IgD-negative memory B cell (primary cell): ENCODE measurements around the gene RBAK. TPM values are rescaled to one million over a fixed set of nuclear protein-coding genes. Genes with fewer than 3 reads are reported as not detected.
"Not testable (repeated sequence)": the region's sequence is repeated elsewhere in the genome, so short reads cannot be mapped to it uniquely, and the experiment has no call there.

Source experiments
- H3K27ac Mint-ChIP-seq, 3 donors: one replicate each; pipeline ENCODE4 v1.8.0; 2020 to 2022; ENCODE audit warnings: mild to moderate bottlenecking in 3 of 3, mixed read lengths in 3 of 3, moderate library complexity in 1 of 3
- H3K27me3 Mint-ChIP-seq: one replicate; pipeline ENCODE4 v1.8.0; 2021; ENCODE audit warnings: mixed read lengths
- H3K36me3 Mint-ChIP-seq: one replicate; pipeline ENCODE4 v1.8.0; 2020; ENCODE audit warnings: mild to moderate bottlenecking, mixed read lengths
- H3K4me1 Mint-ChIP-seq, 3 donors: one replicate each; pipeline ENCODE4 v1.8.0; 2020 to 2022; ENCODE audit warnings: mixed read lengths in 3 of 3, mild to moderate bottlenecking in 1 of 3
- H3K4me3 Mint-ChIP-seq, 4 donors: one replicate each; pipeline ENCODE4 v1.8.0; 2020 to 2022; ENCODE audit warnings: mild to moderate bottlenecking in 4 of 4, mixed read lengths in 4 of 4, moderate library complexity in 3 of 4
- H3K9me3 Mint-ChIP-seq, 3 donors: one replicate each; pipeline ENCODE4 v1.8.0; 2020 to 2021; ENCODE audit warnings: mixed read lengths in 3 of 3, mild to moderate bottlenecking in 1 of 3
- polyA plus RNA-seq: library from polyadenylated mRNA; unstranded; fragments of 300-500 nt; fragmentation: Illumina TruSeq; gene quantifications from one replicate; pipeline ENCODE4 v1.2.3, GENCODE V29; 2021

RBAK gene
- polyA plus RNA-seq = 5.3 TPM

DNA sequence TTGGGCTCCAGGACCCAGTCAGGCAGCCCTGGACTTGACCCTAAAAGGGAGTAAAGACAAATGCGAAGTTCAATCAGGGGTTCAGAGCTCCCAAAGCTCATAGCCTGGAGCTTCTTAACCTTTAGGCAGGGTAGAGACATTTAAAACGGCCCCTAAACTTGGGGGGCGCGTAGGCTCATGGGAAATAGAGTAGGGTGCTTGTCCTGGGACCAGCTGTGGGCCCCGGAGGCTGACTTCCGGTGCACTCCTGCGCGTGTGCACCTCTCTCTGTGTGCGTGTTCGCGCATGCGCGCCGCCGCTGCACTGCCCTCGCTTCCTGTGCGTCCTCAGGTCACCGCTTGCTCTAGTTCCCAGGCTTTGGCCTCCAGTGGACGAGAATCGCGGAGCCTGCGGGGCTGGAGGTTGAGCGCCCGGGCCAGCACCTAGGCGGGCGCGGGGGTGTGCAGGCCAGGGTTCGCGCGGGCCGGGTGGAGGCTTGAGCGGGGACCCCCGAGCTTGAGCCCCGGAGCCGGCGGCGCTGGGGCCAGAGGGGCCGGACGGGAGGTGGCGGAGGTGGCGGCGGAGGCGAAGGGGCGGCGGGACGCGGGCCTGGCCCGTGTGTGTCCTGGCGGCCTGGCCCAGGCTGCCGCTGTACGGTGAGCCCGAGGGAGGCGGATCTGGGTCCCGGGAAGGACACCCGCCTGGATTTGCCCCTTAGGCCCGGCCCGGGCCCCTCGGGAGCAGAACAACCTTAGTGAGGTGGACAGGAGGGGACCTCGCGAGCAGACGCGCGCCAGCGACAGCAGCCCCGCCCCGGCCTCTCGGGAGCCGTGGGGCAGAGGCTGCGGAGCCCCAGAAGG lies at the start of gene RBAK:
RBAK (plus strand) TSS at position 303 of the 839 bp plus-strand sequence. CDS start 2,217 bp downstream, outside the sequence.
- peak within 1 kb of the TSS; percentile 80 to 92 (median 89) for H3K27ac Mint-ChIP-seq
- peak within 1 kb of the TSS; percentile 89 to 97 (median 95) for H3K4me3 Mint-ChIP-seq
- peaks cover 18% of the 10 kb centered on the region for H3K36me3 Mint-ChIP-seq
- peaks cover 2% of the 10 kb centered on the region for H3K27me3 Mint-ChIP-seq
- H3K9me3 Mint-ChIP-seq = peaks cover 0 to 6% (median 2%) of the 10 kb centered on the region in 3 donors
- H3K4me1 Mint-ChIP-seq = peaks cover 10 to 14% (median 11%) of the 10 kb centered on the region in 3 donors

DNA sequence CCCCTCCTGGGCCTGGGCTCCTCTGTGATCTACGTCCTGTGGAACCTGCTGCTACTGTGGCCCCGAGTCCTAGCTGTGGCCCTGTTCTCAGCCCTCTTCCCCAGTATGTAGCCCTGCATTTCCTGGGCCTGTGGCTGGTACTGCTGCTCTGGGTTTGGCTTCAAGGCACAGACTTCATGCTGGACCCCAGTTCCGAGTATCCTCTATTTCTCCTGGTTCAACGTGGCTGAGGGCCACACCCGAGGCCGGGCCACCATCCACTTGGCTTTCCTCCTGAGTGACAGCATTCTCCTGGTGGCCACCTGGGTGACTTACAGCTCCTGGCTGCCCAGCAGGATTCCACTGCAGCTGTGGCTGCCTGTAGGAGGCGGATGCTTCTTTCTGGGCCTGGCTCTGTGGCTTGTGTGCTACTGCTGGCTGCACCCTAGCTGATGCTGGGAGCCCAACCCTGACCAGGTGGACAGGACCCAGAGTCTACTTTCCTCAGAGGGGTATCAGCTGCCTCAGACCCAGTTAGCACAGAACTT lies 48.9 kb upstream of the RBAK start:
- H3K4me3 Mint-ChIP-seq = no peak overlapping the region
- no peaks in the 10 kb centered on the region for H3K27me3 Mint-ChIP-seq
- peaks cover 10% of the 10 kb centered on the region for H3K36me3 Mint-ChIP-seq
- peaks cover 0 to 4% (median 0%) of the 10 kb centered on the region in 3 donors for H3K4me1 Mint-ChIP-seq
- H3K9me3 Mint-ChIP-seq = no peaks in the 10 kb centered on the region
- peak overlapping the region in 1 of 3 donors; percentile 74 for H3K27ac Mint-ChIP-seq

DNA sequence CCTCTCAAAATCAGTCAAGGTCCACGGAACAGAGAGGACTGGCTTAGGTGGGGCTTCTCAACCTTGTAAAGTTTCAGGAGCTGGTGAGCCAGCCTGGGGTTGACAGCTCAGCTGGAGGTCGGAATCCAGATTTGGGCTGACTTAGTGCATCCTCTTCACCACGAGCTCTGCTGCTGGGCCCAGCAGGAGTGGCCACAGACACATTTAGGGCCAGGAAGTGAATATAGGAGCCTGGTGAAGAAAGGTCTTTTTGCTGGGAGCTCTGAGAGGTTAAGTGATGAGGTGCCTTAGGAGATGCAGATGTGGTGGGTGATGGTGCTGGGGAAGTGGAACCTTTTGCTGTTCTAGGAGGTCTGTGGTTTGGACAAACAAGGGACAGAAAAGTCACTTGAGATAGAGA lies 47.4 kb upstream of the RBAK start:
- Mint-ChIP-seq H3K27me3 (no peaks in the 10 kb centered on the region), H3K4me1 (peaks cover 0 to 4% (median 0%) of the 10 kb centered on the region in 3 donors), H3K9me3 (no peaks in the 10 kb centered on the region), H3K36me3 (peaks cover 14% of the 10 kb centered on the region), H3K27ac (no peak overlapping the region), H3K4me3 (no peak overlapping the region)

DNA sequence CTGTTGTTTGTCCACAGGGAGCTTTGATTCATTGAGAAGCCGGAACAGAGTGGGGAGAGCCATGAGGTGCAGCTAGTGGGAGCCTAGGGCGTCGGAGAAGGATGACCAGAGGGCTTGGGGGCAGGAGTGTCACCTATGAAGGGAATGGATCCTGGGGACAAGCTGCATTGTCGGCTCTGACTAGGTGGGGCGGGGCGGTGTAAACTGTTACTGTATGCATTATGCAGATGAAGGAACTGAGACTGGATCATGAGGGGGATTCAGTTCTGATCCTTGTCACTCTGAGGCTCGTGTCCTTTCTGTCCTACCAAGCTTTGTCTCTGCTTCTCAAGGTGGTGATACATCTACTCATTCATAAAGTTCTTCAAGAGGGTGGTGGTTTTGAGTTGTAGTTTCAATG lies 46.8 kb upstream of the RBAK start:
- no peaks in the 10 kb centered on the region for H3K9me3 Mint-ChIP-seq
- no peaks in the 10 kb centered on the region for H3K27me3 Mint-ChIP-seq
- H3K27ac Mint-ChIP-seq = no peak overlapping the region
- H3K4me3 Mint-ChIP-seq = no peak overlapping the region
- H3K4me1 Mint-ChIP-seq = peaks cover 0 to 4% (median 0%) of the 10 kb centered on the region in 3 donors
- H3K36me3 Mint-ChIP-seq = peaks cover 14% of the 10 kb centered on the region

DNA sequence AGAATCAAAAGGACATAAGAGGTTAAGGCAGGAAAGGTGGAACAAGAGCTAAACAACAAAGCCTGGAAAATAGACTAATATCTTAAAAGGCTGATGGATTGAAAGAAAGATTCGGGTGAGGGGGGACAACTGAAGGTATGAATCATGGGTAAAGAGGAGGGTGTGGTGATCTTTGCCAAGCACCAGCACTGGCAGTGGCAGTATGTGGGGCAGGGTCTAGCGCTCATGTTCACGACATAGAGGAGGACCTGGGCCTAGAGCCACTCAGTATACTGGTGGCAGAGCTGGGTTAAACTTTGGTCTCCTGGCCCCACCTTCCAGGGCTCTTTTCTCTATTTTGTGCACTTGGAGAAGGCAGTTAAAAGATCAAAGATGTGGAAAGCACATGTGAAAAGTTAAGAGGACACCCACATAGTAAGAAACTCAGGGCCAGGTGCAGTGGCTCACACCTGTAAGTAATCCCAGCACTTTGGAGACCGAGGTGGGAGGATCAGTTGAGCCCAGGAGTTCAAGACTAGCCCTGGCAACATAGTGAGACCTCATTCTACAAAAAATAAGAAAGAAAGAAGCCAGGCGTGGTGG lies 46.2 kb upstream of the RBAK start:
- peaks cover 14% of the 10 kb centered on the region for H3K36me3 Mint-ChIP-seq
- H3K27ac Mint-ChIP-seq = no peak overlapping the region
- H3K4me1 Mint-ChIP-seq = peaks cover 0 to 4% (median 0%) of the 10 kb centered on the region in 3 donors
- no peaks in the 10 kb centered on the region for H3K9me3 Mint-ChIP-seq
- H3K4me3 Mint-ChIP-seq = no peak overlapping the region
- no peaks in the 10 kb centered on the region for H3K27me3 Mint-ChIP-seq

DNA sequence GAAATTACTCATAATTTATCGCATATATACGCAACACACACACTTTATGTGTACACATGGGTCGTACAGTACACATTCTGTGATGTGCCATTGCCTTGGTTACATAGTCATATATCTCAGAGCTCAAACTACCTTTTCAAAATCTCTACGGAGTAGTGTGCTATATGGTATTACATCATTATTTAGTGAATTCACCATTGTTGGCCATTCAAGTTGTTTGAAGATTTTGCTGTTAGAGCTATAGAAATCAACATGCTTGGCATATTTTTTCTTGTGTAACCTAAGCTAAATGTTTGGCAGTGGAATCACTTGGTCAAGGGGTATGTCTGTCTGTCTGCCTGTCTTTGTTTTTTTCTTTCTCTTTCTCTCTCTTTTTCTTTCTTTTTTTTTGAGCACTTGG lies 44.7 kb upstream of the RBAK start:
- peaks cover 0 to 4% (median 0%) of the 10 kb centered on the region in 3 donors for H3K4me1 Mint-ChIP-seq
- no peaks in the 10 kb centered on the region for H3K27me3 Mint-ChIP-seq
- peak overlapping the region in 1 of 3 donors; percentile 46 for H3K27ac Mint-ChIP-seq
- no peak overlapping the region for H3K4me3 Mint-ChIP-seq
- no peaks in the 10 kb centered on the region for H3K9me3 Mint-ChIP-seq
- H3K36me3 Mint-ChIP-seq = peaks cover 18% of the 10 kb centered on the region

DNA sequence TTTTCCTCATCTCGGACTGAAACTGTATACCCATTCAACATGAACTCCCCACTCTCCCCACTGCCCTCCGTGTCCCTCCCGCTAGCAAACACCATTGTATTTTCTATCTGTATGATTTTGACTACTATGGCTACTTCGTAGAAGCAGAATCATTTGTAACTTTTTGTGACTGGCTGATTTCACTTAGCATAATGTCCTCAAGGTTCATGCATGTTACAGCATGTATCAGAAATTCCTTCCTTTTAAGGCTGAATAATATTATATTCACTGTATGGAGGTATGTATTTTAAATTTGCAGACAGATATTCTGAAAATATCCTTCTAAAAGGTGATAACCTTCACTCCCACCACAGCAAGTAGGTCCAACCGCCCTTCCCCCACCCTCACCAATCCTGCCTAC lies 43.7 kb upstream of the RBAK start:
- peaks cover 0 to 4% (median 0%) of the 10 kb centered on the region in 3 donors for H3K4me1 Mint-ChIP-seq
- H3K27me3 Mint-ChIP-seq = no peaks in the 10 kb centered on the region
- peaks cover 18% of the 10 kb centered on the region for H3K36me3 Mint-ChIP-seq
- H3K27ac Mint-ChIP-seq = no peak overlapping the region
- no peaks in the 10 kb centered on the region for H3K9me3 Mint-ChIP-seq
- no peak overlapping the region for H3K4me3 Mint-ChIP-seq

DNA sequence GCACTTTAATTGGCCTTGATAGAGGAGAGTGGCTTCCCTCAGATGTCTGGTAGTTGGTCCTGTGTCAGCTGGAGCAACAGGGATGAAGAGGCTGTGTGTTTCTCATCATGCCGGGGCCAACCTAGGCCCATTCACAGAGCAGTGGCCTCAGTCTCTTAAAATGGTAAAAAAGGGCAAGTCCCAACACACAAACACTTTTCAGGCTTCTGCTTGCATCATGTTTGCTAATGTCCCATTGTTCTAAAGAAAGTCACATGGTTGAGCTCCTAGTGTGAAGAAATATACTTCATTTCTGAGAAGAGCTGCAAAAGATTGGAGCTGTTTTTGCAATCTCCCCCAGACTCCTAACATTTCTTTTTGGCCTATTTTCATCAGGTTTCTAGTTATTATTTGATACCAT lies 40.6 kb upstream of the RBAK start:
- no peaks in the 10 kb centered on the region for H3K27me3 Mint-ChIP-seq
- peaks cover 17% of the 10 kb centered on the region for H3K36me3 Mint-ChIP-seq
- peaks cover 0 to 2% (median 0%) of the 10 kb centered on the region in 3 donors for H3K4me1 Mint-ChIP-seq
- H3K4me3 Mint-ChIP-seq = peak overlapping the region in 1 of 4 donors; percentile 28
- H3K9me3 Mint-ChIP-seq = peaks cover 0 to 6% (median 2%) of the 10 kb centered on the region in 3 donors
- H3K27ac Mint-ChIP-seq = no peak overlapping the region

DNA sequence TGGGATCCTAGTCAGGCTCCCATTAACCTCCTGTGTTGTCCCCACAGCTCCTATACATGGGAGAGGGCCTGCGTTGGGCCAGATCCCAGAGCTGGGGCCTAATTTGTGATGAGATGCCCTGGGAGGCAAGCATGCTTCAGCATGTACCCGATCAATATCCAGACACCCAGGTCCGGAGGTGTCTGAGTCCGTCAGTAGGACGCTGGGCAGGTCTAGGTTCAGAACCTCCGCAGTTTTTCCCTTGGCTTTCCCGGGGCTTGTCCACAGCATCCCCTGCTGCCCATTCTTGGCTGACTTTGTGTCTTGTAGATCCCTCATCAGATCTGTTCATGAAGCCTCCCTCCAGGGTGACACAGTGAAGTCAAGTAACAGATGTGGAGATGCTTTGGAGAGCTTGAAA lies 32.7 kb upstream of the RBAK start:
- Mint-ChIP-seq H3K36me3 (peaks cover 14% of the 10 kb centered on the region), H3K27me3 (no peaks in the 10 kb centered on the region), H3K9me3 (peaks cover 0 to 9% (median 3%) of the 10 kb centered on the region in 3 donors), H3K4me1 (peaks cover 0 to 2% (median 0%) of the 10 kb centered on the region in 3 donors), H3K4me3 (no peak overlapping the region), H3K27ac (no peak overlapping the region)

DNA sequence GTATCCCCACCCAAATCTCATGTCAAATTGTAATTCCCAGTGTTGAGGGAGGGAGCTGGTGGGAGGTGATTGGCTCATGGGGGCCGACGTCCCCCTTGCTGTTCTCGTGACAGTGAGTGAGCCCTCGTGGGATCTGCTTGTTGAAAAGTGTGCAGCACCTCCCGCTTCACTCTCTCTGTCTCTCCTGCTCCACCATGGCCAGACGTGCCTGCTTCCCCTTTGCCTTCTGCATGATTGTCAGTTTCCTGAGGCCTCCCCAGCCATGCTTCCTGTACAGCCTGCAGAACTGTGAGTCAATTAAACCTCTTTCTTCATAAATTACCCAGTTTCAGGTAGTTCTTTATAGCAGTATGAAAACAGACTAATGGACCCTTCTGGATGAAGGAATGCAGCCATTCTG lies 29.7 kb upstream of the RBAK start:
- H3K4me1 Mint-ChIP-seq, H3K27me3 Mint-ChIP-seq, H3K9me3 Mint-ChIP-seq, H3K27ac Mint-ChIP-seq, H3K36me3 Mint-ChIP-seq, H3K4me3 Mint-ChIP-seq: not testable (repeated sequence)

DNA sequence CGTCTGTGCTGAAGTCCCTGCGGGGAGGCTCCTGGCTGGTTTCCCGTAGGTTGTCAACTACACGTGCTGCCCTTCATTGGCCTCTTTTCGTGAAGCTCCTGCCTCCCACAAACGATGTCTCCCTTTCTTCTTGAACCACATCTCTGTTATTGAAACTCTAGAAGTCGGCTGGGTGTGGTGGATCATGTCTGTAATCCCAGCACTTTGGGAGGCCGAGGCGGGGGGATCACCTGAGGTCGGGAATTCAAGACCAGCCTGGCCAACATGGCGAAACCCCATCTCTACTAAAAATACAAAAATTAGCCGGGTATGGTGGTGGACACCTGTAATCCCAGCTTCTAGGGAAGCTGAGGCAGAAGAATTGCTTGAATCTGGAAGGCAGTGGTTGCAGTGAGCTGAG lies 28.0 kb upstream of the RBAK start:
- H3K4me1 Mint-ChIP-seq, H3K27ac Mint-ChIP-seq, H3K27me3 Mint-ChIP-seq, H3K4me3 Mint-ChIP-seq, H3K9me3 Mint-ChIP-seq: not testable (repeated sequence)
- peaks cover 10% of the 10 kb centered on the region for H3K36me3 Mint-ChIP-seq

DNA sequence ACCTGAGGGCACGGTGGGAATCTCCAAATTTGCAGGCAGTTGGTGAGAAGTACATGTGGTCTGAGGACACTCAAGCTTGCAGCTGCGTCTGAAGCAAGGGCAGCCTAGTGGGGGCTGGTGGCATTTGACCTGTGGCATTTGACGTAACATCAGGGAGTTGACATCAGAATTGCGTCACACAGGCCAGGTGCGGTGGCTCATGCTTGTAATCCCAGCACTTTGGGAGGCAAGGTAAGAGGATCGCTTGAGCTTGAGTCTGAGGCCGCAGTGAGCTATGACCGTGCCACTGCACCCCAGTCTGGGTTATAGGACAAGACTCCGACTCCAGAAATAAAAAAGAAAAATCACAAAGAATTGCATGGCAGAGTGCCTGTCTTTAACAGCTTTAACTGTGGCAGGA lies 25.6 kb upstream of the RBAK start:
- Mint-ChIP-seq H3K27me3 (no peaks in the 10 kb centered on the region), H3K4me1 (no peaks in the 10 kb centered on the region), H3K9me3 (peaks cover 0 to 9% (median 2%) of the 10 kb centered on the region in 3 donors), H3K27ac (no peak overlapping the region), H3K4me3 (no peak overlapping the region), H3K36me3 (peaks cover 18% of the 10 kb centered on the region)

DNA sequence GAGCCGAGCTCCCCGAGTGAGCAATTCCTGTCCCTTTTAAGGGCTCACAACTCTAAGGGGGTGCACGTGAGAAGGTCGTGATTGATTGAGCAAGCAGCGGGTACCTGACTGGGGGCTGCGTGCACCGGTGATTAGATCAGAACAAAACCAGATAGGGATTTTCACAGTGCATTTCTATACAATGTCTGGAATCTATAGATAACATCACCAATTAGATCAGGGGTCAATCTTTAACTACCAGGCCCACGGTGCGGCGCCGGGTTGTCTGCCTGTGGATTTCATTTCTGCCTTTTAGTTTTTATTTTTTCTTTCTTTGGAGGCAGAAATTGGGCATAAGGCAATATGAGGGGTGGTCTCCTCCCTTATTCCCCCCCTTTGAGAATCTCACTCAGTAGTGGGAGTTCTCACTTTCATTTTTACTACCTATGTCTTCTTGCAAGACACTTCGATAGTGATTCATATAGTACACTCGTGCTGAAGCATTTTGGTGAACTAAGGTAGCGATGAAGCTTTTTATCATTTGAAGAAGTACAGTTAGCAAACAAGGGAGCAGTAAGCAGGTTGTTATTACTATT lies 24.6 kb upstream of the RBAK start:
- not testable (repeated sequence) for H3K27ac Mint-ChIP-seq, H3K4me1 Mint-ChIP-seq, H3K4me3 Mint-ChIP-seq, H3K27me3 Mint-ChIP-seq
- H3K36me3 Mint-ChIP-seq = peaks cover 18% of the 10 kb centered on the region
- peaks cover 2 to 15% (median 4%) of the 10 kb centered on the region in 3 donors for H3K9me3 Mint-ChIP-seq

DNA sequence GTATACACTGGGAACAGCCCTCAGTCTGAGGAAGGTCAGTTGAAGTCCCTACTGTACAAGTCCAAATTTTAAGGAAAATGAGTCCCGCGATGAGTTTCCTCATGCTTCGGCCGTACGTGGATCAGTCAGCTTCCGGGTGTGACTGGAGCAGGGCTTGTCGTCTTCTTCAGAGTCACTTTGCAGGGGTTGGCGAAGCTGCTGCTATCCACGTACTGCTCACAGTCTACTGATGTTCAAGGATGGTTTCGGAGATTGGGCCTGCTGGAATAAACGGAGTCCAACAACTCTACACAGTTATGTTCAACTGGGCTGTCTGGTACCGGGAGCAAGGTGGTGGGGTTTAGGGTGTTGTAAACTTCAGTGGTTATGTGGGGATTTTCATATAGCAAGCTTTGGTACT lies 22.0 kb upstream of the RBAK start:
- not testable (repeated sequence) for H3K4me1 Mint-ChIP-seq, H3K4me3 Mint-ChIP-seq, H3K27me3 Mint-ChIP-seq
- peaks cover 22% of the 10 kb centered on the region for H3K36me3 Mint-ChIP-seq
- H3K27ac Mint-ChIP-seq = peak overlapping the region in 1 of 3 donors; percentile 92
- peaks cover 2 to 29% (median 9%) of the 10 kb centered on the region in 3 donors for H3K9me3 Mint-ChIP-seq

DNA sequence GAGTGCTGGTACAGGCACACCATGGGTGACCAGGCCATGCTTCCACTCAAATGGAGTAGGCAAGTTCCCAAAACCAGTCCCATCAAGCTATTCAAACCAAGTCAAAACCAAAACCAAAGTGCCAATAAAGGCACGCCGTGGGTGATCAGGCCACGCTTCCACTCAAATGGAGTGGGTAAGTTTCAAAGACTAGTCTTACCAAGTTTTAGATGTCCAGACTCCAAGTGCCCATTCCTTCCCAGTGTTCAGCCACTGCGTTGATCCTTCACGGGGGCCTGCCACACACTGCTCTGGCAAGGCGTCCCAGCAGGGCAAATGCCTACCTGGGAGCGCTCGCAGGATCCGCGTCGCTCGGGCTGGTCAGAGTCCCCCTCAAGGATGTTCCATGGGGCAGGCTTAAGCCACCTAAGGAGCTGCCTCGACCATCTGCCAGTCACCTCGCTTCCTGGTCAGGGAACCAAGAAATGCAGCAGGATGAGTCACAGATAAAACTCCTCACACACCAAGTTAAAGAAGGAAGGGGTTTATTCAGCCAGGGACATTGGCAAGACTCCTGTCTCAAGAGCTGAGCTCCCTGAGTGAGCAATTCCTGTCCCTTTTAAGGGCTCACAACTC lies 17.8 kb upstream of the RBAK start:
- H3K4me1 Mint-ChIP-seq, H3K27ac Mint-ChIP-seq, H3K27me3 Mint-ChIP-seq: not testable (repeated sequence)
- peaks cover 0 to 21% (median 9%) of the 10 kb centered on the region in 3 donors for H3K9me3 Mint-ChIP-seq
- H3K4me3 Mint-ChIP-seq = peak overlapping the region in 1 of 4 donors; percentile 23
- H3K36me3 Mint-ChIP-seq = peaks cover 15% of the 10 kb centered on the region
